Stimulated activated effector memory CD8-positive, alpha-beta T cell treated with anti-CD3 and anti-CD28 coated beads, Interleukin-12 subunit alpha, Interleukin-12 subunit beta, amount 100 ng/mL, for 72 hours (primary cell): ENCODE measurements around the gene CABCOCO1.
"Not testable (repeated sequence)": the region's sequence is repeated elsewhere in the genome, so short reads cannot be mapped to it uniquely, and the experiment has no call there.

Experiments used
- ATAC-seq: fragments of 150-1000 bp; cut with Tn5 transposase; 2 replicates; pipeline ENCODE4 v1.10.0; 2021
- DNase-seq, 2 donors: peaks; one replicate each; pipeline ENCODE4 v3.0.0; 2021 to 2022; ENCODE audit warnings: low spot score in 2 of 2
- H3K27ac Mint-ChIP-seq: one replicate; pipeline ENCODE4 v1.8.0; 2022; ENCODE audit warnings: mild to moderate bottlenecking, mixed read lengths
- H3K36me3 Mint-ChIP-seq: one replicate; pipeline ENCODE4 v1.8.0; 2022; ENCODE audit warnings: mild to moderate bottlenecking, mixed read lengths
- H3K4me1 Mint-ChIP-seq: one replicate; pipeline ENCODE4 v1.8.0; 2022; ENCODE audit warnings: mixed read lengths
- H3K4me3 Mint-ChIP-seq: one replicate; pipeline ENCODE4 v1.8.0; 2022; ENCODE audit warnings: mild to moderate bottlenecking, mixed read lengths
- H3K9me3 Mint-ChIP-seq: one replicate; pipeline ENCODE4 v1.8.0; 2022; ENCODE audit warnings: mixed read lengths

CABCOCO1 gene

DNA sequence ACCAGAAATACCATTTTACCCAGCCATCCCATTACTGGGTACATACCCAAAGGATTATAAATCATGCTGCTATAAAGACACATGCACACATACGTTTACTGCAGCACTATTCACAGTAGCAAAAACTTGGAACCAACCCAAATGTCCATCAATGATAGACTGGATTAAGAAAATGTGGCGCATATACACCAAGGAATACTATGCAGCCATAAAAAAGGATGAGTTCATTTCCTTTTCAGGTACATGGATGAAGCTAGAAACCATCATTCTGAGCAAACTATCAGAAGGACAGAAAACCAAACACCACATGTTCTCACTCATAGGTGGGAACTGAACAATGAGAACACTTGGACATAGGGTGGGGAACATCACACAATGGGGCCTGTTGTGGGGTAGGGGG lies 62.5 kb downstream of the CABCOCO1 start:
- not testable (repeated sequence) for ATAC-seq, H3K36me3 Mint-ChIP-seq, H3K27ac Mint-ChIP-seq, H3K9me3 Mint-ChIP-seq, H3K4me3 Mint-ChIP-seq, H3K4me1 Mint-ChIP-seq, DNase-seq

DNA sequence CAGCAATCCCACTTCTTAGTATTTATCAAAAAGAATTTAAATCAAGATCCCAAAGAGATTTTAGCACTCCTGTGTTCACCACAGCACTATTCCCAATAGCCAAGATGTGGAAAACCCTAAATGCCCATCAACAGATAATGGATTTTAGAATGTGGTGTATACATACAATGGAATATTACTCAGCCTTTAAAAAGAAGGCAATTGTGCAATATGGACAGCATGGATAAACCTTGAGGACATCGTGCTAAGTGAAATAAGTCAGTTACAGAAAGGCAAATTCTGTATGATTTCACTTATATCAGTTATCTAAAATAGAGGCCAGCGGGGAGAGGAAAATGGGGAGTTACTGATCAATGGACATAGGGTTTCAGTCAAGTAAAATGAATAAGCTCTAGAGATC lies 66.9 kb downstream of the CABCOCO1 start:
- Mint-ChIP-seq H3K4me1 (no peaks in the 10 kb centered on the region), H3K9me3 (no peaks in the 10 kb centered on the region), H3K36me3 (no peaks in the 10 kb centered on the region), H3K4me3 (no peak overlapping the region), H3K27ac (no peak overlapping the region)
- DNase-seq = no peak
- ATAC-seq = no peak

DNA sequence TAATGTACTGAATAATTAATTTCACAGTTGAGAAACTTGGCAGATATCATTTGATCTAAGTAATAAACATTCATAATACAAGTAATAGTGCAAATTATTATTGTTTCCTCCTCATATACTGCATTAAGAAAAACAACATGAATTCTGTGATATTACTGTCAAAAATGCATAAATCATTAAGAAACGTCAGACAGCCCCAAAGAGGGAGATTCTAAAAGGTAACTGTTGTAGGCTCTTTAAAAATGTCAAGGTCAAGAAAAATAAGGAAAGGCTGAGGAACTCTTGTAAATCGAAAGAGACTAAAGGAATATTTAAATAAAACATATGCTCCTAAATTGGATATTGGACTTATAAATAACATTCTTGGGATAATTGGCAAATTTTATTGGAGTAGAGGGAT lies 67.9 kb downstream of the CABCOCO1 start:
- Mint-ChIP-seq H3K4me1 (no peaks in the 10 kb centered on the region), H3K9me3 (no peaks in the 10 kb centered on the region), H3K27ac (no peak overlapping the region), H3K36me3 (no peaks in the 10 kb centered on the region), H3K4me3 (no peak overlapping the region)
- DNase-seq (no peak), ATAC-seq (no peak)

DNA sequence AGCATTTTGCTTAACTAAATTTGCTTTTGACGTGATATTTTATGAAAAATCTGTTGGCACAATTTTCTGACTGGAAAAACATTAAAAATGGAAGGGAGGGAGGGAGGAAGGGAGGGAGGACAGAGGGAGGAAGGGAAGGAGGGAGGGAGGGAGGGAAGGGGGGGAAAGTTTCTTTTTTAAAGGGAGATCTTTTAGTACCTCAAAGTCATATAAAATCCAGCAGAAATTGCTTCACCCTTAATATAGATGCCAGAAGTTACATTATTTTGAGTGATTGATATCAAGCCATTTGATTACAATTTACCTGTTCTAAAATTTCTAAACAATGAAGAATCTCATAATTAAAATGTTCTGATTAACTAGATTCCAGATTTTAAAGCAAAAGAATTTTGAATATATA lies 68.9 kb downstream of the CABCOCO1 start:
- H3K4me3 Mint-ChIP-seq = no peak overlapping the region
- DNase-seq (no peak), ATAC-seq (no peak)
- H3K4me1 Mint-ChIP-seq = no peaks in the 10 kb centered on the region
- H3K9me3 Mint-ChIP-seq = no peaks in the 10 kb centered on the region
- no peak overlapping the region for H3K27ac Mint-ChIP-seq
- H3K36me3 Mint-ChIP-seq = no peaks in the 10 kb centered on the region

DNA sequence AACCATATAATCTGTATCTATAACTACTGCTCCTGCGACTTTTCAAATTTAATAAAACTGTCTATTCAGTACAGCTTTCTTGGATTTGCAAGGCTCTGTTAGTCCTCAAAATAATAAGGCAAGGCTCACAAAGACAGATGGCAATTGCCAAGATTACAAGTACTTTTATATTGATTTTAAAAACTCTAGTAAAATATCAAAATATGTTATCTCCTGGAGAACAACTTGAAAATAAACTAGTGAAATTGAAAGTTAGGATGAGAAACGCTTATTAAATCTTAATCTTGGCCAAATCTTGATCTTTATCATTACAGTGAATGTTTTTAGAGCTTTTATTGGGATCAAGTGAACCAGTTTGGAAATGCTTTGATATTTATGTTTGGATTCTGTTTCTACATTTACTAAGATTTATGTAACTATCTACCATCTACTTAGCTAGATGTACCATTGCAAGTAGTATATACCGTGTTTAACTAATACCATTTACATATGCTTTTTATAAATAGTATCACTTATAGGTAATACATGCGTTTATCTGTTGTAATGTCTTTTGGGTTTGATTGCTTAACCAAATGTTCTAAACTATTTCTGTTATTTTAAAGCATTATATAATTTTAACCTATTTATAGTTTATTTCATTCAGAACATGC lies 70.0 kb downstream of the CABCOCO1 start:
- H3K36me3 Mint-ChIP-seq = no peaks in the 10 kb centered on the region
- H3K27ac Mint-ChIP-seq = no peak overlapping the region
- H3K9me3 Mint-ChIP-seq = no peaks in the 10 kb centered on the region
- no peaks in the 10 kb centered on the region for H3K4me1 Mint-ChIP-seq
- no peak for ATAC-seq
- H3K4me3 Mint-ChIP-seq = no peak overlapping the region
- no peak for DNase-seq

DNA sequence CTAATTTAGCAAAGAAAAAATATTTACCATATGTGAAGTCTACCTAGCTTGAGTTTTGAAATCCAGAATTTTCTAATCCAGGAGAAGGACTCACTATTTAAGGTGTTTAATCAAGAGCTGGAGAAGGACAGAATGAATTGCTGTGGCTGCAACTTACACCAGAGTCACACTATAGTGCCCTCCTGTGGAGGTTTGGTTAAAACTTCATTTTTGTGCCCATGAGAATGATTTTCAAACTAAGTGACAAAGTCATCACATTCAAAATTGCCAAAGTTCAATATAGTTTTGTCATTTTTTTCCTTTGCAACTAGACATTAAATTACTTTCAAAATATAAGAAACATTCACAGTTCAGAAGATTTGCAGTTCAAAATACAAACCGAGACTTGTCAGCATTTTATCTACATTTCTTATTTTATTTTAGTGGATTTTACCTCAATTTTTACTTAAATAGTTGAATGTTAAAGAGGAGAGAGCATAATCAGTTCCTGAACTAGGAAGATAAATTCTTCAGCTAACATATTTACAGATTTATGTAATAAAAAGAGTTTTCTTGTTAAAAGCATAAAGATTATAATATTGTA lies 70.7 kb downstream of the CABCOCO1 start:
- no peak overlapping the region for H3K4me3 Mint-ChIP-seq
- no peaks in the 10 kb centered on the region for H3K36me3 Mint-ChIP-seq

GRCh38 chr10:61735882-61736281 lies 73.2 kb downstream of the CABCOCO1 start:
- ATAC-seq (no peak), DNase-seq (no peak)
- Mint-ChIP-seq H3K4me3 (no peak overlapping the region), H3K27ac (no peak overlapping the region), H3K4me1 (no peaks in the 10 kb centered on the region), H3K9me3 (no peaks in the 10 kb centered on the region), H3K36me3 (no peaks in the 10 kb centered on the region)

More for the DNA sequence above, 70.7 kb downstream of the CABCOCO1 start:
- Mint-ChIP-seq H3K9me3 (no peaks in the 10 kb centered on the region), H3K4me1 (no peaks in the 10 kb centered on the region), H3K27ac (no peak overlapping the region)
- no peak for DNase-seq
- ATAC-seq = no peak

DNA sequence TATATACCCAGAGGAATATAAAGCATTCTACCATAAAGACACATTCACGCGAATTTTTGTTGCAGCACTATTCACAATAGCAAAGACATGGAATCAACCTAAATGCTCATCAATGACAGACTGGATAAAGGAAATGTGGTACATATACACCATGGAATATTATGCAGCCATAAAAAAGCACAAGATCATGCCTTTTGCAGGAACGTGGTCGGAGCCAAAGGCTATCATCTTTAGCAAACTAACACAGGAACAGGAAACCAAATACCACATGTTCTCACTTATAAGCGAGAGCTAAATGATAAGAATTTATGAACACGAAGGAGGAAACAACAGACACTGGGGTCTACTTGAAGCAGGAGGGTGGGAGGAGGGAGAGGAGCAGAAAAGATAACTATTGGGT lies 74.7 kb downstream of the CABCOCO1 start:
- not testable (repeated sequence) for H3K4me3 Mint-ChIP-seq, H3K9me3 Mint-ChIP-seq, ATAC-seq, DNase-seq, H3K27ac Mint-ChIP-seq, H3K4me1 Mint-ChIP-seq, H3K36me3 Mint-ChIP-seq

DNA sequence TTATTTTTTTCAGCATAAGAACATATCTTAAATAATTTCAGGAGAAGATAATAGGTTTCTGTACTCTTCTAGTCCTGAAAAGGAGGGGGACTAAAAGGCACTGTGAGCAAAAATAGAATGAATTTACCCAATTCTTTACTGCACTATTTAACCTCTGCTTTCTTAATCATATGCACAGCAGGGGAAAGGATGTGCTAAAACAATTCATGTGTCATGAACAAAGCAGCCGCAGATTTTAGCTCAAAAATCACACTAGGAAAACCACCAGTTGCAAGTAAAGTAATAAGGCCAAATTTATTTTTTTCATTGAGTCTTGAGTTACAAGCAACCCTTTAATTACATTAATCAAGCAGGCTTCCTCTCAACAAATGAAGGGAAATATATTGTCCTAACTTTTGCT lies 80.1 kb downstream of the CABCOCO1 start:
- Mint-ChIP-seq H3K9me3 (peaks cover 8% of the 10 kb centered on the region), H3K4me1 (no peaks in the 10 kb centered on the region), H3K4me3 (no peak overlapping the region), H3K36me3 (no peaks in the 10 kb centered on the region), H3K27ac (no peak overlapping the region)
- DNase-seq = no peak
- no peak for ATAC-seq

- Mint-ChIP-seq H3K9me3 (peaks cover 8% of the 10 kb centered on the region), H3K36me3 (no peaks in the 10 kb centered on the region), H3K4me1 (no peaks in the 10 kb centered on the region), H3K27ac (no peak overlapping the region), H3K4me3 (no peak overlapping the region)
- DNase-seq (no peak), ATAC-seq (no peak)
These were observed 81.7 kb downstream of the CABCOCO1 start for GRCh38 chr10:61744469-61744868.

- no peaks in the 10 kb centered on the region for H3K36me3 Mint-ChIP-seq
- no peak overlapping the region for H3K4me3 Mint-ChIP-seq
- ATAC-seq (no peak), DNase-seq (no peak)
- H3K4me1 Mint-ChIP-seq = peaks cover 9% of the 10 kb centered on the region
- peaks cover 8% of the 10 kb centered on the region for H3K9me3 Mint-ChIP-seq
- H3K27ac Mint-ChIP-seq = no peak overlapping the region
These were observed 83.6 kb downstream of the CABCOCO1 start for GRCh38 chr10:61746377-61746776.

DNA sequence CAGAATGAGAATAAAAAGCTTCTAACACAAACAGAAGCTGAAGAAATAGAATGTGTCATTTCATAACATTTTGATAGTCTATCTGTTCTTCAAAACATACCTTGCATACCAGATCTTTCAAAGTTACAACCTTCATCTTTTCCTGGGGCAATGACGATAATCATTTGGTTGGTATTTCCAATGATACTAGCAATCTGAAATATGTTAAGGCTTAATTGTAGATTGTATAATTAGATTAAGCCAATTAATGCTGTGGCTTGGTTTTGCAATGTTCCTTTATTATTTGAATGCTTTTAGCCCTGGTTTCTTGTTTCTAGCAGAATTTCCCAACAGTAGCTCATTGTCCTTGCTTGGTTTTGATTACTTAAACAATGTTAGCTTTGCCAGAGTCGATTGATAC lies 84.6 kb downstream of the CABCOCO1 start:
- Mint-ChIP-seq H3K27ac (no peak overlapping the region), H3K9me3 (peaks cover 8% of the 10 kb centered on the region), H3K4me3 (no peak overlapping the region), H3K36me3 (no peaks in the 10 kb centered on the region), H3K4me1 (peaks cover 18% of the 10 kb centered on the region)
- ATAC-seq (no peak), DNase-seq (no peak)

DNA sequence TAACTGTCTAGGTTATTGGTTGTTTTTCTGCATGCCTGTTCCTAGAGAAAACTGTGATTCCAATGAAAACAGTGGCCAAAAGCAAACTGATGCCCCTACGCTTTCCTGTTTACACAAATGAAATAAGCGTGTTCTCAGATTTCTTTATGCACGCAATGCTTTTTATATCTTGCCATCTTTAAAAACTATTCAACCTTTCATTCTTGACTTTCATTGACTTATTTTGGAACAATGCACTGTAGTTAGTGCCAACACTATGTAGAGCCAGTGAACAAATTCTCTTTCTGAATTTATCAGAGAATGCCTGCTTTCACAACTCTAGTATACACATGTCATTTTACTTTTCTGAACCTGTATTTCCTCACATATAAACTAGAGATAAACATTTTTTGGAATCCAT lies 86.6 kb downstream of the CABCOCO1 start:
- Mint-ChIP-seq H3K4me1 (peaks cover 21% of the 10 kb centered on the region), H3K9me3 (peaks cover 3% of the 10 kb centered on the region), H3K36me3 (no peaks in the 10 kb centered on the region), H3K4me3 (no peak overlapping the region), H3K27ac (no peak overlapping the region)
- DNase-seq = no peak
- no peak for ATAC-seq

DNA sequence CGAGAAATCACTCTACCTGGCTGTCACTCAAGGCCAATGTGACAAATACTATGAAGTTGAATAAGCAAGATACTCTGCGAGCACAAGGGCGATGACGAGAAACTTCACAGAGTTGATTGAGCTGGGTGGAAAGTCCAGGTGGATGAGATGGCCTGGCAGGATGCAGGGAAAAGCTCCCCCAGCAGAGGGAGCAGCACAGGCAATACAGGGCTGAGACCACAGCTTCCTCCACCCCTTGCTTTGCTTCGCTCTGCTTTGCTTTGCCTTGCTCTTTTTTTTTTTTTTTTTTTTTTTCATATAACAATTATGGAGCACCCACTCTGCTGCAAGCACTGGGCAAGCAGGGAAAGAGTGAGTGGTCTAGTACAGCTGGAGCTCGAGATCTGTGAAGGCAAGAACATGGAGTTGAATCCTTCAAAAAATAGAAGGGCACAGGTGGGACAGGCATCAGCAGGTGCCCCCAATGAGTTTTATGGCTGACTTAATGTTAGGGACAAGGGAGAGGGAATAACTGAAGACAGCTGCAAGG lies 88.3 kb downstream of the CABCOCO1 start:
- ATAC-seq (peak; percentile 94), DNase-seq (peak; percentile 36 to 75)
- H3K4me1 Mint-ChIP-seq = peaks cover 21% of the 10 kb centered on the region
- H3K4me3 Mint-ChIP-seq = peak overlapping the region; percentile 47
- no peaks in the 10 kb centered on the region for H3K36me3 Mint-ChIP-seq
- H3K9me3 Mint-ChIP-seq = no peaks in the 10 kb centered on the region
- H3K27ac Mint-ChIP-seq = peak overlapping the region; percentile 90

DNA sequence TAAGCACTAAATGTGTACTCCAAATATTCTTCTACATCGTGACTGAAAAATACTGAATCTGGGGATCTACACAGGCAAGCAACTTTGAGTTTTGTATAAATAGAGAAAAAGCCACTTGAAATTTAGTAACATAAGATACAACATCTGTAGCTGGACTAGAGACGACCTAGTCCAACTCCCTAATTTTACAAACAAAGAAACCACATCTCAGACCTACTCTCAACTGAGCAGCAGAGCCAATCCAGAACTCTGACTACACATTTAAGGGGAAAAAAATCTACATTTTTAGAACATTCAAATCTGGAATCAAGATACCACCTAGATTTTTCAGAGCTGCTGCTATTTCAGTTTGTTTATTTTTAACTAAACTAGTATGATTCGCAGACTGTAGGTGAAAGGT lies 88.9 kb downstream of the CABCOCO1 start:
- DNase-seq (no peak), ATAC-seq (no peak)
- no peaks in the 10 kb centered on the region for H3K36me3 Mint-ChIP-seq
- H3K27ac Mint-ChIP-seq = peak overlapping the region; percentile 90
- H3K4me1 Mint-ChIP-seq = peaks cover 21% of the 10 kb centered on the region
- H3K9me3 Mint-ChIP-seq = no peaks in the 10 kb centered on the region
- peak overlapping the region; percentile 47 for H3K4me3 Mint-ChIP-seq
